Activated T-cell treated with anti-CD3 and anti-CD28 coated beads for 48 hours (primary cell): Measurements from ENCODE around the gene UCP3.

Source experiments
- DNase-seq: peaks from one replicate; pipeline ENCODE4 v3.0.0-alpha.2; 2020; ENCODE audit warnings: low read depth

UCP3 gene

DNA sequence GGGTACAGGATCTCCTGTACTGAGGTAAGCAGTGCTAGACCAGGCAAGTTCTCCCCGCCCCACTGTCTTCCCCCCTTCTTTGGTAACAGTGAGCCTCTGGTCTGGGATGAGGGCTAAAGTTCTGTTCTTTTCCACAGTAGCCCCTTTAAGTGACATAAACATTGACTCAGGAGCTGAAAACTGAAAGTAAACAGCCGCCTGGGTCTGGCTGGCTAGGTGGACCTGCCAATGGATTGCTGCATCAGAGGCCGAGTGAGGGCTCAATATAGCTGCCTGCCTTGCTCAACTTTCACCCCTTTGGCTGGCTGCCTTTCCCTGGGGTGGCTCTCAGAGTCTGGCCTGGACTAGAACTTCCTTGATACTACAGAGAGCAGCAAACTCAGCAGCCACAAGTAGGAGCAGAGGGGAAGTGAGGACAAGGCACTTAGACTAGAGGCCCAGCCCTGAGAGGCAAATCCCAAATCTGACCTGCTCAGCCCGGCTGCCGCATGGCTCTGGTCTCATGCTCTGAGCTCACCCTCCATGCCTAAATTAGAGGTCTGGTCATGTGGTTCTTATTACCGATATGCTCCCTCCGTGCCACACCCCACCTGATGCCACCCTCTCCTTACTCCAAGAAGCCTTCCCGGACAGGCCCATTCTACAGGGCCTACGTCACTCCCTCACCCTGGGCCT, 9.6 kb upstream of the UCP3 start:
- no peak for DNase-seq

DNA sequence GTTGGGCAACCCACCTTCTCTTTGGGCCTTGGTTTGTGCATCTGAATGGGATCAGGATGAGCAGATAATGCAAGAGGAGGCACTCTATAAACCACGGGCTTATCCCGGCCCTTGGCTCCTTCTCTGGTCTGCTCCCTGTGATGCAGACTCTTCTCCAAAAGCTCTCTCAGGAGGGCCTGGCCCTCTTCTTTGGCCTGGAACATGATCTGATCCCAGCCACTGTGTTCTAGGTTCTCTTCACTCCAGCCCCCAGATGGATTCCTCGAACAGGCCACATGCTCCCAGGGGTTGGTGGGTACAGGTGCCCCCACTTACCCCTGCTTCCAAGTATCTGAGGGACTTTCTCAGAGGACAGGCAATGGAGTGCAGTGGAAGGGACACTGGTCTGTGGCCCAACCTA, 8.7 kb upstream of the UCP3 start:
- no peak for DNase-seq

DNA sequence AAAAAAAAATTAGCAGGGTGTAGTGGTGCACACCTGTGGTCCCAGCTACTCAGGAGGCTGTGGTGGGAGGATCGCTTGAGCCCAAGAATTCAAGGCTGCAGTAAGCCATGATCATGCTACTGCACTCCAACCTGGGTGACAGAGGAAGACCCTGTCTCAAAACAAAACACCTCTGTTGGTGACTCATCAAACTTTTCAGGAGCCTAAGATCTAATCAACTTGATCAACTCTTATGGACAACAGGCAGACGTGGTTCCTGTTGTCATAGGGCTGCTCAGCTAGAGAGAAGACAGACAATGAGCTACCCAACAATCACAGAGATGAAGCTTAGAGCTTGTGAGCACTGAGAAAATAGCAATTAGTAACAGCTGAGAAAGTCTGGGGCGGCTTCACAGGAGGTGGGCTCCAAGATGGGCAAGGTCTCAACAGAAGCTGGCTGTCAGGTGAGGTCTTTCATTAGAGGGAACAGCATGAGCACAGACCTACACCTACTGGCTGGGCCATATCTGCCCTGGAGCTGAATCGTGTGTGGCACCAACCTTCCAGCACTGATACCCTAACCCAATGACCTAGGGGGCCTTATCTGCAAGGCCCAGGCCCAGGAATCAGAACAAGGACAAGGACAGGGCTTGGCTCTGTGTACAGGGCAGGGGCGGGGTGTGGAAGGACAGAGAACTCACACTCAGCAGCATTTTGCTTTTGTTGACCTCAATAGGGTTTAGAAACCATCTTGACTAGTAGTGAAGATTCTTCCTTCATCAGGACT, 7.2 kb upstream of the UCP3 start:
- no peak for DNase-seq

DNA sequence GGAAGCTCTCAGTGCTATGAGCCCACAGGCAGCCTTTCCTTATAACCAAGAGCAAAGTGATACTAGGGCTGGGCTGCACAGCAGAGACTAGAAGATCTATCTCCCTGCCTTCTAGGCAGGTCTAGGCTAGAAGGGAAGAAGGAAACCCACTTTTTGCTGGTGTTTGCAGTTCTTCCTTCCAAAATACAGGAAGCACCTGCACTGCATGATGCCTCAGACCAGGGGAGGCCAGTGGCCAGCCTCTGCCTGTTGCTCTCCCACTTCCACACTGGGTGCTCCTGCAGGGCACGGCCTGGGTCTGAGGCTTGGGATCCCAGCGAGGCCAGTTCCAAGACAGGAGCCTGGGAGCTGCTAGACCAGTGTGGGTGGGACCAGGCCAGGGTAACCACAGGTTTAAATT, 6.0 kb upstream of the UCP3 start:
- no peak for DNase-seq

DNA sequence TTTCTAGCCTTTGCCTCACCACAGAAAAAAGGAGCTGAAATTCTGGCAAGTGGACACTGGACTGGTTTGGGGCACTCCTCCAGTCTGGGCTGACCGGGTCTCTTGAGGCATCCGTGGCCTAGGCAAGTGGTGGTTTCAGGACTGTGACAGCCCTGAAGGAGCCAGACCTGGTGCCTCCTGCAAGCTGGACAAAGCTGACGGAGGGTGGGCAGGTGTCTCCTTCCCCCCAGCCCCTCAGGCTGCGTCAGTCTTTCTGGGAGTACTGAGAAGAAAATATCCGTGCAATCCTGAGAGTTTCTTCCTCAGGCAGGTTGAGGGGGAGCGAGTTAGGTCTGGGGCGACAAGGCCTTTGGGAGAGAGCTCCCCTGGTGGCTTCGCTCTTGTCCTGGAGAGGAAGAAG, 4.3 kb upstream of the UCP3 start:
- no peak for DNase-seq

DNA sequence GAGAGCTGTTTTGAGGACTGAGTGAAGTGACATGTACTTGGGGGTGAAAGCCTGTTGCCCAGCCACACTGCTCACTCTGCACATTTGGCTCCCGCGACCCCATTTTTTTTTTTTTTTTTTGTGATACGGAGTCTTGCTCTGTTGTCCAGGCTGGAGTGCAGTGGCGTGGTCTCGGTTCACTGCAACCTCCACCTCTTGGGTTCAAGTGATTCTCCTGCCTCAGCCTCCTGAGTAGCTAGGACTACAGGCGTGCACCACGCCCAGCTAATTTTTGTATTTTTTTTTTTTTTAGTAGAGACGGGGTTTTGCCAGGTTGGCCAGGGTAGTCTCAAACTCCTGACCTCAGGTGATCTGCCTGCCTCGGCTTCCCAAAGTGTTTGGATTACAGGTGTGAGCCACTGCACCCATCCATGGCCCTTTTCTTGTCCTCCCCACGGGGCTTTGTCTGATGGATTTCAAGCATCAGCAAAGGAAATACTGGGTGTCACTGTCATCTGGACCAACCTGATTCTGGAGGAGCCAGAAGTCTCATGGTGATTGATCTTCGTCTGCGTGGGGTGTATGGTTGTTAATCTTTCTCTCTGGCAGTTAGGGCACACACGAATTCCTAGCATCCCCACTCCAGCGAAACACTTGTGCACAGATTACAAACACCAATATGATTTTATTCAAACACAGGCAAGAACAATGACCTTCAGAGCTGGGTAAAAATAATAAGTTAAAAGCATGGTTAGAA, 3.4 kb upstream of the UCP3 start:
- DNase-seq, result no peak

DNA sequence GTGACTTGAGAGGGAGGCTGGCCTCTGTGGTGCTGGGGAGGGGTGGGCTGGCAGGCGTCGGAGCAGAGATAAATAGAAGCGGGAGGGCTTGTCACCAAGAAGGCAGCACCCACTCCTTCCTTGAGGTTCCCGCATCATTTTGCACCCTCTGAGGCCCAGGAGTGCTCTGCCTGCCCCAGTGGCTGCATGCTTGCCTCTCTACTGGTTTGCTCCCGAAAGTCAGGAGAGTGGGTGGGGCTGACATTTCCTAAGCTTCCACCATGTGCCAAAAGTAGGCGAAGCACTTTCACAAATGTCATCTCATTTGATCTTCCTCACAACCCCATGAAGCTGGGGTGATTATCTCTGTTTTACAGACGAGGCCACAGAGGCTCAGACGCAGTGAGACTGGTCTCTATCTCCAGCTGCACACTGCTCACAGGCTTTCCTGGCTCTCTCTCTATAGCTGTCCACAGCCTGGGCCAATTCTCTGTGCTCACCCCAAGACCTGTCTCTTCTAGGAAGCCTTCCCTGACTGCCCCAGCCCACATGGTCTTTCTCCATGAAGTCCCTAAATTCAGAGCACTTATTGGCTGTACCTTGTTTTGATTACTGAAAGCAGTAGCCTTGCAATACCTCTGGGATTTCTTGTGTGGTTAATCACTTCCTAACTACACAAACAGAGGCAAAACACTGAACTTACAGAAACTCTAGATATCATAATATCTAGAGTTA, 2.6 kb upstream of the UCP3 start:
- peak; percentile 60 for DNase-seq

DNA sequence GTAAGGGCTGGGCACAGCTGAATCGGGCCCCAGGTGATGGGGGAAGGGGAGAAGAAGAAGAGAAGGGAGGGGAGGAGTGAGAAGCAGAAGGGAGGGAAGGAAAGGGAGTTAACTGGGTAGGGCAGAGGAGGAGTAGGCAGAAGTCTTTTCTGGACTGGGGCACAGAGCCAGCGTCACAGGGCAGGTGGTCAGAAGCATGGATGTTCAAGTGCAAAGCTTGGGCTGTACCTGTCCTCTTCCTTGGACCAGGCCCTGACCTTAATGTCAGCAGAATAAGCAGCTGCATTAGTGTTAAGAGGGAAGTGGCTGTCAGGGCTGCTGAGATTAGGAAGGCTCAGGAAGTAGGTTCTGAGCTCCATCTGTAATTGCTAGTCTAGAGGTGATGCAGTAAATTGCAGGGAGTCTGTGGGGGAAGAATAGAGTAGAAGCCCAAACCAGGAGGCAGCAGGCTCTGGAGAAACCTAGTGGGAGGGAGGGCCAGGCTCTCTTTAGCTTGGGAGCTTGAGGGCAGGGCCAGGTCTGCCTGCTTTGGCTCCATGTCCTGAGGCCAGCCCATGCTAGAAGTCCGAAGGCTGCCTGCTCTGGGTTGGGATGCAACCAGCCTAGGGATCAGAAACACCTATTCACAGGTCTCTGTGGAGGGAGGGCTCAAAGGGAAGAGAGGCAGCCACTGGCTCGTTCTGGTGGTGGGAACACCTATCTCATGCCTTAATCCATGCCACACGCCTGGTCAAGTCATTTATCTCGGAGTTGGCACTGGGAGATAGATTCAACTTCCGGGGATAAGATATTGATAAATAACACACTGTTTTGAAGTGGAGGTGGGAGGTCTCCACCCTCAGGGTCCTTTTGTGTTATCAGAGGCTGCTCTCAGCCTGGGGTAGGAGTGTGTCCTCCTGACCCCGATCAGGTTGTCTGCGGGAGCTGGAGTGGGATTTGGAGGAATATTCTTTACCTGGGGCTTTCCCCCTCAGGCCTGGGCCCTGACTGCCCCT, 1.7 kb upstream of the UCP3 start:
- DNase-seq, result no peak

DNA sequence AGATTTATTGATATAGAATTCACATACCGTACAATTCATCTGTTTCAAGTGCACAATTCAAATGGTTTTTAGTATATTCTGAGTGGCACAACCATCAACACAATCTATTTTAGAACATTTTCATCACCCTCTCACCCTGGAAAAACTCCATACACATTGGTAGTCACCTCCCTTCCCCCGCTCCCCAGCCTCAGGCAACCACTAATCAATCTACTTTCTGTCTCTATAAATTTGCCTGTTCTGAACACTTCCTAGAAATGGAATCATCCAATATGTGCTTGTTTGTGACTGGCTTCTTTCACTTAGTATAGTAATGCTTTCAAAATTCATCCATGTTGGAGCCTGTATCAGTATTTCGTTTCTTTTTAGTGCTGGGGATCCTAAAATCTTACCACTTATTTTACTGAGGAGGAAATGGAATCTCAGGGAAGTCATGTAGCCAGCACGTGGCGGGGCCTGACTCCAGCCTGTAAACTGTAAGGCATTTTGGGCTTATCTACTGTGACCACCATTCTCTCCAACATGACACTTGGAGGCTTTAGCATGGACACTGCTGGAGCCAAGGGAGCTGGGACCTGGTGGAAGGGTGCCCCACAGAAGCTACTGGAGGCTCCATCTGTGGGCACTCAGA, 905 bp upstream of the UCP3 start:
- no peak for DNase-seq

DNA sequence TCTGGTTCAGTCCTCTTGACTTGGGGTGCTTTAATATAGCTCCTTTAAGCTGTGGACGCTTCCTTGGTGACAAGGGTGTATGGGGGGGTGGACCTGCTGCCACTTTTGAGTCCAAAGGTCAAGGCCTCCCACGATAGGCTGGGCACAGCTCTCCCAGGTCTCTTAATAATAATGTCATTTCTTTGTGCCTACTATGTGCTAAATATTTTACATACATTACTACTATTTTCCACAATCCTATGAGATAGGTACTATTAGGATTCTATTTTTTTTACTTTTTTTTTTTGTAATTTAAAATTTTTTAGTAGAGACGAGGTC, 304 bp upstream of the UCP3 start:
- no peak for DNase-seq

DNA sequence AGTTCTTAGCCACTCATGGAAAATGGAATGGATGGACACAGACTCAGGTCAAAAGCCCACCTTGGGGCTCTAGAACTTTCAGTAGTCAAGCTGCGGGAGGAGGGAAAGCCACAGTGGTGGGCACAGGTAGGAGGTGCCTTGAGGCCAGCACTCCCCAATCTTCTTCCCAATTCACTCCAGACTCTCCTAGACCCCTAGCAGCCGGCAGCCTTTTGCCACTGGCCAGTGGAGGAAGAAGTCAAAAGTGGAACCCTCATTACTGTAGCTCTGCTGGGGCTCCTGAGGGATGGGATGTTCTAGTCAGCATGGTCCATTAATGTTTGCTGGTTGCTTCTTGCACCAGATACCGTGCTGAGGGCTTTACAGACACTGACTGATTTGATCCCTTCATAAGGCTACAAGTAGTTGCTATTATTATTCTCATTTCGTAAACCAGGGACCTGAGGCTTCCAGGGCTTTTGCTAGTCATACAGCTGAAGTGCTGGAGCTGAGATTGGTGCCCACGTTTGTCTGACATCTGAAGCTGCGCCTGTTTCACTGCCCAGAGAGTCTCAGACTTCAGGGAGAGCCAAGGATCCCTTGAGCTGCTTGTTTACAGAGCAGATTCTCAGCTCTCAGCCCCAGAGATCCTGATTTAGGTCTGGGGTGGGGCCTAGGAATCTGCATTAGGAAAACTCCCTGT, 1.1 kb downstream of the UCP3 start:
- no peak for DNase-seq

DNA sequence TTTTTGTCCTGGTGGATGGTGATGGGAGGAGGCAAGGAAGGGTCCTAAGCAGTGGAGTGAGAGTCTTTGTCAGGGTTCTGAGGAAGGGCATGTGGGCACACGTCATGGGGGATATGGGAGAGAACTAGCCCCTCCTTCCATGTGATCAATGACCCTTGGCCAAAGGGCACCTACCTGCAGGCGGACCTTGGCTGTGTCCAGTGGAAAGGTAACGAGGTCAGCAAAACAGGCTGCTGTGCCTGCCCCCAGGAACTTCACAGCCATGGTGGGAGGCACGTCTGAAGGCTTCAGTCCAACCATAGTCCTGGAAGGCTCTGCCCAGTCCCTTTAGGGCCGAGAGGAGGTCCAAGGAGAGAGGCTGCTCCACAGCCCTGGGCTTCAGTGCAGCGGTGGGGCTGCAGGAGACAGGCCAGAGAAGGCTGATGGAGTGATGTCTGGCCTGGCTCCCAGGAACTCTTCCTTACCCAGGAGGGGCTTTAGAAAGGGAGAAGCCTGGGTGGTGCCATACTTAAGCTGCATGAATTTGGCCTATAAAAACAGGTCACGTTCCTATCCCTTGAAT, 2.1 kb downstream of the UCP3 start:
- no peak for DNase-seq

DNA sequence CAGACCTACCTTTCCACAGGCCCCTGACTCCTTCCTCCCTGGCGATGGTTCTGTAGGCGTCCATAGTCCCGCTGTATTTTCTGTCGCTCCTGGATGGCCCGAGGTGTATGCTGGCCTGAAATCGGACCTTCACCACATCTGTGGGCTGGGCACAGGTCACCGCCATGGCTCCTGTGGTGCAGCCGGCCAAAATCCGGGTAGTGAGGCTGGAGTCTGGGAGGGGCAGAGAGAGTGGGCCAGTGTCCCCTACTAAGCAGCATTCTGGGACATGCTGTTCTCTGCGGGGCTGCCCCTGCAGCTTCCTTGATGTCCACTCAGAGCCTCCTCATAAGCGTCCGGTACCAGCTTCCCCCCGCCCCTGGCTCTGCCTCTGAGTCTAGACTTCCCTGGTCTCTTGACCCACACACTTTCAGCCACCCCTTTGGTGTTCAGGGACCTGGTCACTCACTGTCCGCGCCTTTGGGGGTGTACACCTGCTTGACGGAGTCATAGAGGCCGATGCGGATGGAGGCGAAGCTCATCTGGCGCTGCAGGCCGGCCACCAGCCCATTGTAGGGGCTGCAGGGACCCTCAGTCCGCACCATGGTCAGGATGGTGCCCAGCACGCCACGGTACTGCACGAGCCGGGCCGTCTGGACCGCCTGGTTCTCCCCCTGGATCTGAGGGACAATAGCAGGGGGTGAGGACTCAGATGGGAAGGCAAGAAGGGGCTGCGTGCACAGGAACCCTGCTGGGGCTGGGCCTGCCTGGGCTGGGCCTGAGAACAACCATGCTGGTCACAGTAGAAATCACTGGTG, 3.0 kb downstream of the UCP3 start:
- DNase-seq, result no peak

DNA sequence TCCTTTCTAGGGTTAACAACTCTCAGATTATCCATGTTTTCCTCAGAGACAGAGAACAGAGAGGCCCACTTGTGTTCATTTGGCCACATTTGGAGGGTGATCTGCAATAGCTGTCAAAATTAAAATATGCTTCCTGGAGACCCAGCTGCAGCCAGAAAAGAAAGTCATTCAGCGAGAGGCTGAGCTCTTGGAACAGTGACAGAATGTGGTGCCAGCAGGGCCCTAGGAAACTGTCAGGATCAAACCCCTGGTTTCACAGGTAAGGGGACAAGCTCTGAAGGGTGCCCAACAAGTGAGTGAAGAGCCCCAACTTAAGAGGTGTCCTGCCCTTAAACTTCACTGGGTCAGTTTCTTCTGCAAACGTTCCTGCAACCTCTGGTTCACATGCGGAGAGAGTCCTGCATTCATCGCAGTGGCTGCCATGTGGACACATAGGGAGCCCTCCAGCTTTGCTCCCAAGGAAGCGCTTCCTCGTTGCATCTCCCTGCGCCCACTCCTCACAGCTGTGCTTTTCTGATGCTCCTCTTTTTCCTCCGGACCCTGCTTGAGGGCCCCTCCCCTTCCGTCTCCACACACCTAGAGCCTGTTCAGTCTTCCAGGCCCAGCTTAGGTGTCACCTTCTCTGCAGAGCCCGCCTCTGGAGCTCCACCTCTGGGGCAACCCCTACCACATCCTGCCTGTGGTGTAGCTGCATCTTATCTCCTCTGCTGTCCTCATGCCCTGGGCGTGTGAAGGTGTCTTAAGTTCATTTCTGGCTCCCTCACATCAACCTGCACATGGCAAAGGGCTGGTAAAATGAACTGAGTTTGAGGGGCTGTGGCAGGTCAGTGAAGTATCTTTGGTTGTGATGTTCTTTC, 3.9 kb downstream of the UCP3 start:
- peak; percentile 73 for DNase-seq

DNA sequence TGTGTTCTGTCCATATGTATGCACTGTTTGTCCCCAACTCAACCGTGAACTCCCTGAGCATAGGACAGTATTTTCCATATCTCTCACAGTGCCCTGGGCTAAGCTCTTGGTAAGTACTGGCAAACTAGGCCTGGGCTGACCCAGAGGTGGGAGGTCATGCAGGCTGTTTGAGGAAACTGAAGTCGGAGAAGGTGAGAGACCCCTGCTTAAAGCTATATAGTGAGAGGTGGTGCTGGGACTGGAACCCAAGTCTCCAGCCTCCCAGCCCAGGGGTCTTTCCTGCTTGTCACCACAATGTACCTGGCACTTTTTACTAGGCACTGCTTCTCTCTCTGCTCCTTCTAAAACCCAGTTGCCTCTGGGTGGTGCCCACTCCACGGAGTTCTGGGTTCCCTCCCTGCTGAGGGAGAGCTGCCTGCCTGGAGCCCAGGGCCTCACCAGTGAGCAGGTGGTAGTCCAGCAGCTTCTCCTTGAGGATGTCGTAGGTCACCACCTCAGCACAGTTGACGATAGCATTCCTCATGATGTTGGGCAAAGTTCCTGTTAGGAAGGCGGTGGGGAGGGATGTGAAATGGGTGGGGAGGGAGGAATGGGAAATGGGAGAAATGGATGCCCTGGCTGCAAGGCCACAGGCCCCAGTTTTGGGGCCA, 4.7 kb downstream of the UCP3 start:
- DNase-seq, result no peak

DNA sequence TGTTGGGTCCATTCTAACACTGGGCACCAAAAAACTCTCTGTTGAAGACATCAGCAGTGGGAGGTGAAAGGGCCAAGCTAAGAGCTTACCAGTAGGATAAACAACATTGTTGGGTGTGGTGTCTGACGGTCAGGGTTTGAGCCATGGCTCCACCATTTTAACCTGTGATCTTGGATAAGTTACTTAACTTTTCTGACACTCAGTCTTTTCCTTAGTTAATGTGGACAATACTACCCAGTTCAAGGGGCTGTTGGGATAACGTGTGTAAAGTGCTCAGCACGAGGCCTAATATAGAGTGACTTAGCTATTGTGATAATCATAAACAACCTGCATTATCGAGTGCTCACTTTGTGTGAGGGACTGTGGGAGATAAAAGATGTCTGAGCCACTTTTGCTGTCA, 6.1 kb downstream of the UCP3 start:
- no peak for DNase-seq

DNA sequence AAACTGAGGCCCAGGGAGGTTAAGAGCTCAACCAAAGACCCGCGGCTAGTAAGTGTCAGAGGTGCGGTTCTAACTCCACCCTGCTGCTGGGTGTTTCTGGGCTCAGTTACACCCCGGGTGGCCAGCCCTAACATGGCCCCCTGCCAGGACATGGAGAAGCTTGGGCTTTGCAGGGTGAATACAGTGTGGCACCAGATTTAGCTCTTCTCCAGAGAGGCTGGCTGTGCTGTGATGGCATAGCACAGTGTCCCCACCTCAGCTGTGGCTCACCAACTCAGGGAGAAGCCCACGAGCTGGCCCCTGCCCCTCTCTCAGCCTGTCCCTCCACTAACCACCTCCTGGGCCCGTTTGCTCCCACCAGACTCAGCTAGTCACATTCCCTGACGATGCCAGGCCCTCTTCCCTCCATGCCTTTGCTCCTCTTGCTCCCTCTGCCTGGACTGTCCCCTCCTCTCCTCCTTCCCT, 7.0 kb downstream of the UCP3 start:
- DNase-seq, result no peak
